A549 (cell line): ENCODE results near the gene DPY30. TPM values are rescaled to one million over a fixed set of nuclear protein-coding genes. Genes with fewer than 3 reads are reported as not detected.
A peak's percentile ranks its signal among the peaks of the same experiment; 100 is the strongest.

Experiments used
- CBX2 ChIP-seq: fragments of 200-600 bp; sonication (generic); IDR thresholded peaks from 2 replicates; pipeline ENCODE4 v1.6.1; 2016; ENCODE audit warnings: low read depth, mild to moderate bottlenecking, borderline replicate concordance
- CBX8 ChIP-seq: fragments of 200-600 bp; sonication (generic); IDR thresholded peaks from 2 replicates; pipeline ENCODE4 v1.6.1; 2016
- CHD2 ChIP-seq: fragments of 150-350 bp; IDR thresholded peaks from 2 replicates; pipeline ENCODE4 v1.6.1; 2014; ENCODE audit warnings: low read length; ENCODE audit not compliant: partially characterized antibody
- EHF ChIP-seq: fragments of 250-450 bp; sonication (Bioruptor Pico); IDR thresholded peaks from 2 replicates; pipeline ENCODE4 v1.5.0; 2020; ENCODE audit warnings: mild to moderate bottlenecking
- ESRRA ChIP-seq: fragments of 150-350 bp; IDR thresholded peaks from 2 replicates; pipeline ENCODE4 v1.6.1; 2014; ENCODE audit warnings: mild to moderate bottlenecking, low read length, borderline replicate concordance
- FOSB ChIP-seq: fragments of 250-450 bp; sonication (Bioruptor Pico); IDR thresholded peaks from 2 replicates; pipeline ENCODE4 v1.5.0; 2020; ENCODE audit warnings: mild to moderate bottlenecking, moderate library complexity
- FOSL2 ChIP-seq, 2 experiments: fragments of 450-650 bp in 1 of 2; fragments of >200 bp in 1 of 2; sonication (Bioruptor Twin) in 1 of 2; formaldehyde crosslinking; IDR thresholded peaks; 2 replicates each; pipeline versions ENCODE4 v1.5.0 to v1.6.1; 2016 to 2020; ENCODE audit warnings: mild to moderate bottlenecking in 1 of 2, moderate library complexity in 1 of 2
- FOXS1 ChIP-seq: fragments of 250-450 bp; sonication (Bioruptor Pico); IDR thresholded peaks from 2 replicates; pipeline ENCODE4 v1.5.0; 2020; ENCODE audit warnings: mild to moderate bottlenecking, moderate library complexity
- GATA3 ChIP-seq: IDR thresholded peaks from 2 replicates; pipeline ENCODE4 v1.6.1; 2012; ENCODE audit warnings: borderline replicate concordance
- HOXB13 ChIP-seq: fragments of 250-450 bp; sonication (Bioruptor Pico); IDR thresholded peaks from 2 replicates; pipeline ENCODE4 v1.5.0; 2020; ENCODE audit warnings: low read depth, mild to moderate bottlenecking, moderate library complexity
- JUN ChIP-seq, 2 experiments: fragments of >200 bp; sonication (Bioruptor Twin); formaldehyde crosslinking; IDR thresholded peaks; 2 replicates in 1 of 2; 3 replicates in 1 of 2; pipeline ENCODE4 v1.6.1; 2016 to 2017
- KDM1A ChIP-seq: fragments of 200-600 bp; sonication (generic); IDR thresholded peaks from 2 replicates; pipeline ENCODE4 v1.6.1; 2016; ENCODE audit warnings: low read depth, mild to moderate bottlenecking
- KDM5A ChIP-seq: fragments of 200-600 bp; sonication (generic); IDR thresholded peaks from 2 replicates; pipeline ENCODE4 v1.6.1; 2016; ENCODE audit warnings: antibody characterized with exemption, mild to moderate bottlenecking
- MAFK ChIP-seq: fragments of 450-650 bp; IDR thresholded peaks from 2 replicates; pipeline ENCODE4 v1.6.1; 2014; ENCODE audit not compliant: partially characterized antibody
- MAZ ChIP-seq: fragments of 150-350 bp; IDR thresholded peaks from 2 replicates; pipeline ENCODE4 v1.6.1; 2014; ENCODE audit warnings: antibody characterized with exemption, low read depth, low read length, borderline replicate concordance
- NFE2L2 ChIP-seq: fragments of 150-350 bp; conservative IDR thresholded peaks from 2 replicates; pipeline ENCODE4 v1.6.1; 2014; ENCODE audit warnings: low read length
- NPAS2 ChIP-seq: fragments of 250-450 bp; sonication (Bioruptor Pico); IDR thresholded peaks from 2 replicates; pipeline ENCODE4 v1.8.0; 2022; ENCODE audit warnings: mild to moderate bottlenecking, moderate library complexity, borderline replicate concordance
- PHF8 ChIP-seq: fragments of 200-600 bp; sonication (generic); IDR thresholded peaks from 2 replicates; pipeline ENCODE4 v1.6.1; 2016; ENCODE audit warnings: low read depth, mild to moderate bottlenecking, antibody characterized with exemption, moderate library complexity, borderline replicate concordance
- POLR2A ChIP-seq: IDR thresholded peaks from 2 replicates; pipeline ENCODE4 v1.6.1; 2012; ENCODE audit warnings: mild to moderate bottlenecking, low read length
- RARB ChIP-seq: fragments of 250-450 bp; sonication (Bioruptor Pico); IDR thresholded peaks from 2 replicates; pipeline ENCODE4 v1.8.0; 2021; ENCODE audit warnings: mild to moderate bottlenecking, moderate library complexity
- RNF2 ChIP-seq: fragments of 200-600 bp; sonication (generic); IDR thresholded peaks from 2 replicates; pipeline ENCODE4 v1.6.1; 2016; ENCODE audit warnings: low read depth, mild to moderate bottlenecking, antibody characterized with exemption, moderate library complexity, borderline replicate concordance
- SREBF2 ChIP-seq: fragments of 450-650 bp; IDR thresholded peaks from 2 replicates; pipeline ENCODE4 v1.6.1; 2014; ENCODE audit warnings: mild to moderate bottlenecking, moderate library complexity
- ZFP36 ChIP-seq: fragments of 450-650 bp; IDR thresholded peaks from 2 replicates; pipeline ENCODE4 v1.6.1; 2014; ENCODE audit warnings: borderline replicate concordance; ENCODE audit not compliant: partially characterized antibody
- polyA plus RNA-seq, 4 experiments: library from polyadenylated mRNA; depleted of rRNA in 3 of 4; stranded (reverse); fragments of >200 nt; fragmentation: RNase III in 1 of 4; extraction: RNeasy Plus Mini Kit Qiagen cat#74134 plus additional on column Dnase treatment in 1 of 4; gene quantifications; 2 replicates in 3 of 4; 3 replicates in 1 of 4; pipeline ENCODE4 v1.2.3, GENCODE V29; 2011 to 2017
- TF ChIP-seq, protein P1 (sequence below): IDR thresholded peaks from 2 replicates; pipeline ENCODE4 v1.6.1; 2012
- TF ChIP-seq, protein P2 (sequence below): fragments of >200 bp; sonication (Bioruptor Twin); formaldehyde crosslinking; IDR thresholded peaks from 2 replicates; pipeline ENCODE4 v1.6.1; 2016
- TF ChIP-seq, protein P3 (sequence below): IDR thresholded peaks from 2 replicates; pipeline ENCODE4 v1.6.1; 2012; ENCODE audit warnings: low read depth, borderline replicate concordance
- TF ChIP-seq, protein P4 (sequence below): fragments of 250-450 bp; sonication (Bioruptor Pico); IDR thresholded peaks from 2 replicates; pipeline ENCODE4 v1.5.0; 2021; ENCODE audit warnings: mild to moderate bottlenecking, moderate library complexity, borderline replicate concordance
- TF ChIP-seq, protein P5 (sequence below): fragments of 200-600 bp; sonication (generic); IDR thresholded peaks from 2 replicates; pipeline ENCODE4 v1.6.1; 2016; ENCODE audit warnings: antibody characterized with exemption, mild to moderate bottlenecking, moderate library complexity
- TF ChIP-seq, protein P6 (sequence below): fragments of 250-450 bp; sonication (Bioruptor Pico); IDR thresholded peaks from 2 replicates; pipeline ENCODE4 v1.5.0; 2020; ENCODE audit warnings: low read depth, mild to moderate bottlenecking, moderate library complexity

DPY30 gene
- polyA plus RNA-seq, 2 of the 4 experiments (the other 2 are of a cell fraction): 153 to 239 TPM

DNA sequence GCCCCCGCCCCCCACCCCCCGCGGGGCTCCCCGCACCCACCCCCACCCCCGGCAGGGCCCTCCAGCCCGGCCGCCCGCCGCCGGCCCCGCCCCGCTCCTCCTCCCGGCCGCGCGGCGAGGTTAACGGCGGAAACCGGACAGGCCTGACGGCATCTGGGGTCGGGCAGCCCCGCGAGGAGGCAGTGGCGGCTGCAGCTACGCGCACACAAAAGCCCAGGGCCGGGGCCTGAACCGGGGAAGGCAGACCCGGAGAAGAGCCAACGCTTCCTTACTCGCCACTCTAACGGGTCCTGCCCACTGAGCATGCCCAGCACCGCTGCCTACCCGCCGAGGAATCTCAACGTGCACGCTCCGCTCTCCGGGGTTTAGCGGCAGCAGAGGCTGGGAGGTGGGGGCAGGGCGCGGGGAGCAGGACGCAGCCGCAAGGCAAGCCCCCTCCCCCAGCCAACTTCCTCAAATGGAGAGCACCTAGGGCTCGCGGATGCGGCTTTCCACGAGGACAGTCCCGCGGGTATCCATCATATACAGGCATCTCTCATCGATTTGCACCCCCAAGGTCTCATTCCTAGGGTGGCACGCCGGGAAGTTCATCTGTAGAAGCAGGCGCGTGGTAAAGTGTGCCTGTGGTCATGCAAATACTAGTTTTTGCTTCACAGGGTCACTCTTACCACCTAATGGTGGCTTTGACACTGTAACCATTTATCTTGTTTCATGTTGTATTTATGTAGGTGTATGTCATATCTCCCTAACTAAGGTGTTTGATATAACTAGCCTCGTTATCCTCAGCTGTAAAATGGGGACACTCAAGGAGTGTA lies 28.7 kb downstream of the DPY30 start, which contains the start of gene MEMO1 (continued):
- peak; percentile 94 for TF ChIP-seq MAZ
- TF ChIP-seq, protein P1, sequence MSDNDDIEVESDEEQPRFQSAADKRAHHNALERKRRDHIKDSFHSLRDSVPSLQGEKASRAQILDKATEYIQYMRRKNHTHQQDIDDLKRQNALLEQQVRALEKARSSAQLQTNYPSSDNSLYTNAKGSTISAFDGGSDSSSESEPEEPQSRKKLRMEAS: peak; percentile 97
- TF ChIP-seq HOXB13 (CRISPR knock-in tag): no peak
- TF ChIP-seq NPAS2 (CRISPR knock-in tag): no peak
- TF ChIP-seq CHD2: peak; percentile 81
- TF ChIP-seq, protein P2, sequence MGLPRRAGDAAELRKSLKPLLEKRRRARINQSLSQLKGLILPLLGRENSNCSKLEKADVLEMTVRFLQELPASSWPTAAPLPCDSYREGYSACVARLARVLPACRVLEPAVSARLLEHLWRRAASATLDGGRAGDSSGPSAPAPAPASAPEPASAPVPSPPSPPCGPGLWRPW: no peak
- TF ChIP-seq FOSB (CRISPR knock-in tag): peak; percentile 8; the same call in 1 of the 2 replicates
- peak; percentile 79 for TF ChIP-seq POLR2A
- TF ChIP-seq GATA3: peak; percentile 51
- TF ChIP-seq FOXS1 (CRISPR knock-in tag): no peak
- TF ChIP-seq RARB (CRISPR knock-in tag): no peak
- TF ChIP-seq CBX8: no peak
- no peak for TF ChIP-seq ZFP36
- TF ChIP-seq, protein P3, sequence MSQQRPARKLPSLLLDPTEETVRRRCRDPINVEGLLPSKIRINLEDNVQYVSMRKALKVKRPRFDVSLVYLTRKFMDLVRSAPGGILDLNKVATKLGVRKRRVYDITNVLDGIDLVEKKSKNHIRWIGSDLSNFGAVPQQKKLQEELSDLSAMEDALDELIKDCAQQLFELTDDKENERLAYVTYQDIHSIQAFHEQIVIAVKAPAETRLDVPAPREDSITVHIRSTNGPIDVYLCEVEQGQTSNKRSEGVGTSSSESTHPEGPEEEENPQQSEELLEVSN: peak; percentile 55; the same call in 1 of the 2 replicates
- TF ChIP-seq KDM5A: peak; percentile 48
- TF ChIP-seq FOSL2 (IDR thresholded peaks at IDR 0.05): no peak
- TF ChIP-seq FOSL2 (CRISPR knock-in tag; IDR thresholded peaks at IDR 0.05): peak; percentile 22; the same call in 1 of the 2 replicates
- no peak for TF ChIP-seq MAFK
- TF ChIP-seq, protein P4, sequence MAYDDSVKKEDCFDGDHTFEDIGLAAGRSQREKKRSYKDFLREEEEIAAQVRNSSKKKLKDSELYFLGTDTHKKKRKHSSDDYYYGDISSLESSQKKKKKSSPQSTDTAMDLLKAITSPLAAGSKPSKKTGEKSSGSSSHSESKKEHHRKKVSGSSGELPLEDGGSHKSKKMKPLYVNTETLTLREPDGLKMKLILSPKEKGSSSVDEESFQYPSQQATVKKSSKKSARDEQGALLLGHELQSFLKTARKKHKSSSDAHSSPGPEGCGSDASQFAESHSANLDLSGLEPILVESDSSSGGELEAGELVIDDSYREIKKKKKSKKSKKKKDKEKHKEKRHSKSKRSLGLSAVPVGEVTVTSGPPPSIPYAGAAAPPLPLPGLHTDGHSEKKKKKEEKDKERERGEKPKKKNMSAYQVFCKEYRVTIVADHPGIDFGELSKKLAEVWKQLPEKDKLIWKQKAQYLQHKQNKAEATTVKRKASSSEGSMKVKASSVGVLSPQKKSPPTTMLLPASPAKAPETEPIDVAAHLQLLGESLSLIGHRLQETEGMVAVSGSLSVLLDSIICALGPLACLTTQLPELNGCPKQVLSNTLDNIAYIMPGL (CRISPR knock-in tag): no peak
- TF ChIP-seq SREBF2: no peak
- TF ChIP-seq JUN (IDR thresholded peaks at IDR 0.05): peak; percentile 88 to 99
- TF ChIP-seq NFE2L2: no peak
- TF ChIP-seq ESRRA: no peak
- TF ChIP-seq EHF (CRISPR knock-in tag): 0 out of 2 replicates have a peak, but pooled peaks have one; percentile 37
- TF ChIP-seq, protein P5, sequence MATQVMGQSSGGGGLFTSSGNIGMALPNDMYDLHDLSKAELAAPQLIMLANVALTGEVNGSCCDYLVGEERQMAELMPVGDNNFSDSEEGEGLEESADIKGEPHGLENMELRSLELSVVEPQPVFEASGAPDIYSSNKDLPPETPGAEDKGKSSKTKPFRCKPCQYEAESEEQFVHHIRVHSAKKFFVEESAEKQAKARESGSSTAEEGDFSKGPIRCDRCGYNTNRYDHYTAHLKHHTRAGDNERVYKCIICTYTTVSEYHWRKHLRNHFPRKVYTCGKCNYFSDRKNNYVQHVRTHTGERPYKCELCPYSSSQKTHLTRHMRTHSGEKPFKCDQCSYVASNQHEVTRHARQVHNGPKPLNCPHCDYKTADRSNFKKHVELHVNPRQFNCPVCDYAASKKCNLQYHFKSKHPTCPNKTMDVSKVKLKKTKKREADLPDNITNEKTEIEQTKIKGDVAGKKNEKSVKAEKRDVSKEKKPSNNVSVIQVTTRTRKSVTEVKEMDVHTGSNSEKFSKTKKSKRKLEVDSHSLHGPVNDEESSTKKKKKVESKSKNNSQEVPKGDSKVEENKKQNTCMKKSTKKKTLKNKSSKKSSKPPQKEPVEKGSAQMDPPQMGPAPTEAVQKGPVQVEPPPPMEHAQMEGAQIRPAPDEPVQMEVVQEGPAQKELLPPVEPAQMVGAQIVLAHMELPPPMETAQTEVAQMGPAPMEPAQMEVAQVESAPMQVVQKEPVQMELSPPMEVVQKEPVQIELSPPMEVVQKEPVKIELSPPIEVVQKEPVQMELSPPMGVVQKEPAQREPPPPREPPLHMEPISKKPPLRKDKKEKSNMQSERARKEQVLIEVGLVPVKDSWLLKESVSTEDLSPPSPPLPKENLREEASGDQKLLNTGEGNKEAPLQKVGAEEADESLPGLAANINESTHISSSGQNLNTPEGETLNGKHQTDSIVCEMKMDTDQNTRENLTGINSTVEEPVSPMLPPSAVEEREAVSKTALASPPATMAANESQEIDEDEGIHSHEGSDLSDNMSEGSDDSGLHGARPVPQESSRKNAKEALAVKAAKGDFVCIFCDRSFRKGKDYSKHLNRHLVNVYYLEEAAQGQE: no peak
- no peak for TF ChIP-seq RNF2
- no peak for TF ChIP-seq CBX2
- peak; percentile 80 for TF ChIP-seq PHF8
- peak; percentile 97 for TF ChIP-seq KDM1A
- TF ChIP-seq, protein P6, sequence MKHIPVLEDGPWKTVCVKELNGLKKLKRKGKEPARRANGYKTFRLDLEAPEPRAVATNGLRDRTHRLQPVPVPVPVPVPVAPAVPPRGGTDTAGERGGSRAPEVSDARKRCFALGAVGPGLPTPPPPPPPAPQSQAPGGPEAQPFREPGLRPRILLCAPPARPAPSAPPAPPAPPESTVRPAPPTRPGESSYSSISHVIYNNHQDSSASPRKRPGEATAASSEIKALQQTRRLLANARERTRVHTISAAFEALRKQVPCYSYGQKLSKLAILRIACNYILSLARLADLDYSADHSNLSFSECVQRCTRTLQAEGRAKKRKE (CRISPR knock-in tag): peak; percentile 61; the same call in 1 of the 2 replicates
